SK-N-DZ (cell line): Measurements from ENCODE around the gene PLEKHH2.

ENCODE experiments used
- DNase-seq: peaks from one replicate; pipeline ENCODE4 v3.0.0-alpha.2; 2015; ENCODE audit warnings: low spot score

PLEKHH2 gene

GRCh38 chr2:43758739-43759138 is 121.7 kb downstream of the PLEKHH2 start:
- no peak for DNase-seq

GRCh38 chr2:43759195-43759594 is 122.1 kb downstream of the PLEKHH2 start:
- DNase-seq: no peak

DNA sequence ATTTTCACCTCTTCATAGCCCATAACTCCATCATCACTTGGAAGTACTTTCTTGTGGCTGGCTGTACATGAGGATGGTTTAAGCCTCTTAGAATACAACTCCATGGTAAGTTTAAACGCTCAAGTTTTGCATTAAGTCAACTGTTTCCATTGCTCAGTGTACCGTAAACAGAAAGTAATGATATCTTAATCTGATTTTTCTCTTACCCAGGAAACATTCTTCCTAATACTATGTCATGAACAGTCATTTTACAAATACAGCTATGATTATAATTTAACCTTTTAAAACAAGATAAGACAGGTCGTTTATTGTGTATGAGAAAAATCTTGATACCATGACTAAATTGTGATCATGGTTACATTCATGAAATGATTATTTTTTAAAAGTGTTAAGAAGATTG is 125.2 kb downstream of the PLEKHH2 start:
- DNase-seq: no peak

- no peak for DNase-seq
These were observed 126.0 kb downstream of the PLEKHH2 start for GRCh38 chr2:43763091-43763490.

- DNase-seq: no peak
These were observed 127.1 kb downstream of the PLEKHH2 start for GRCh38 chr2:43764086-43764705.

DNA sequence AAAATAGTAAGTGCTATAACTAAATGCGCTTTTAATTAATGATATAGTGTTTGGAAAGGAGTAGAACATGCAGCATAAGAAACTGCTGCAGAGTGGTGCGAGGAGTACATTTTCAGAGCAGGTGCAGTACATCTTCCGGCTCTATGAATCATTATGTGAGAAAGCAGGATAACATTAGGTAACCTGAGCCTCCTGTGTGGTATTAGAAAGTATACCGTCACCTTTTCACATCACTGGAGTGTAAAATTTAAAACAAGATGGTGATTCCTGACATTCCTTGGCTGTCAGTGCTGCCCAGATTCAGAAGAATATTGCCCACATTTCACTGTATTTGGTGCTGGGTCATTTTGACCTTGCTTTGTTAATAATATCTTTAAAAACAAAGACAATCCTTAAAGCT is 128.9 kb downstream of the PLEKHH2 start:
- no peak for DNase-seq

GRCh38 chr2:43773876-43774613 is 137.0 kb downstream of the PLEKHH2 start, which contains the start of gene DYNC2LI1:
Gene DYNC2LI1, plus strand, starts transcription at chr2:43774039. Its CDS starts 100 bp downstream, at chr2:43774139.
- peak; percentile 84 for DNase-seq

GRCh38 chr2:43774617-43775016 is 137.6 kb downstream of the PLEKHH2 start:
- DNase-seq: no peak

DNA sequence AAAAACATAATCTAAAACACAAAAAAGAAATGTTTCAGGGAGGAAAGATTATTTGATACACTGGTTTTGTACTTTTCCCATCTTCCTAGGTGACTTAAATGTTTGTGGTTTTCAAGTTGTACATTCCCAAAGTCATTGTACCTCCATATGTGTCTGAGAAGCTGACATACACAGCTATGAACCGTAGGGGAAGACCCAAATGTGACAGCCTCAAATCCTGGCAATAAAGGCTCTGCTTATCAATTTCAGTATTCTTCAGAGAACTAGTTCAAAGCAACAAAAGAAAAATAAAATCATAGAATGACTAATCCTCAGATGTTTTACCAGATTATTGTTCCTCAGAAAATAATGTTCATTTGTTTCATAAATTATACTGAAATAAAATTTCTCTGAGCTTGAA is 139.3 kb downstream of the PLEKHH2 start:
- no peak for DNase-seq

DNA sequence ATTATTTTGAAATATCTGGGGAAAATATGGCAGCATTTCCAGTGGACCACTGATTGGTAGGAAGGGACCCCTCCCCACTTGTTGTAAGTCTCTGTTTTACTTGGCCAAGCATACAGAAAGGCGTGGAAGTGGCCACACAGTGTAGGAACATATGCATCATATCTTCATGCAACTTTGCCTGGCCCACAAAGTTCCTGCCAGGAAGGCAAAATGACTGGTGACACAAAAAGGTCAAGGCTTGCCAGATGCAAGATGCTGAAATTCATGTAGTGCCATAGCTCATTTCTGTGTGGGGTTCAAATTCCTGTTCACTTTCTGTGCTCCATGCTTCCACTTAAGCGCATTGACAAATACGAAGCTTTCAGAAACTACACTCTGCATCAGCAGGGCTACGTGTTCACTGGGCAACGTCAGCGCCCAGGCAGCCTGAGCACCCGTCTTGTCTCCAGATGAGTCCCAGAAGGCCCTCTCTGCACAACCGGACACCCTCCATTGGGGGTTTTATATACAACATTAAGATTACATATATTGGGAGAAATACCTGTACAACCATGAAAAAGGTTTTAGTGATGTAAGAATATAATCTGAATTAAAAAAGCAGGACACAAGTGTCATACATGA is 140.4 kb downstream of the PLEKHH2 start:
- DNase-seq: no peak

DNA sequence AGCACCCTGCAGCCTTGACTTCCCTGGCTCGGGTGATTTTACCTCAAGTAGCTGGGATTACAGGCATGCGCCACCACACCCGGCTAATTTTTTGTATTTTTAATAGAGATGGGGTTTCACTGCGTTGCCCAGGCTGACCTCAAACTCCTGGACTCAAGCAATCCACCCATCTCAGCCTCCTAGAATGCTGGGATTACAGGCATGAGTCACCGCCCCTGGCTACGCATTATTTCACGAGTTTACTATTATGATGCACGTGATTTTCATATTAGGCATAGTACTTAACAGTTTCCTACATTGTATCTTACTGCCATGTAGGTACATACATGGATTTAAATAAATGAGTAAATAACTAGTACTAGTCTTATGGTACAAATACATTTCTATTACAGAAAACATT is 141.2 kb downstream of the PLEKHH2 start:
- DNase-seq: no peak

GRCh38 chr2:43787895-43788294 is 150.8 kb downstream of the PLEKHH2 start:
- DNase-seq: no peak

GRCh38 chr2:43788646-43789045 is 151.6 kb downstream of the PLEKHH2 start:
- DNase-seq: no peak

GRCh38 chr2:43790147-43790546 is 153.1 kb downstream of the PLEKHH2 start:
- no peak for DNase-seq

DNA sequence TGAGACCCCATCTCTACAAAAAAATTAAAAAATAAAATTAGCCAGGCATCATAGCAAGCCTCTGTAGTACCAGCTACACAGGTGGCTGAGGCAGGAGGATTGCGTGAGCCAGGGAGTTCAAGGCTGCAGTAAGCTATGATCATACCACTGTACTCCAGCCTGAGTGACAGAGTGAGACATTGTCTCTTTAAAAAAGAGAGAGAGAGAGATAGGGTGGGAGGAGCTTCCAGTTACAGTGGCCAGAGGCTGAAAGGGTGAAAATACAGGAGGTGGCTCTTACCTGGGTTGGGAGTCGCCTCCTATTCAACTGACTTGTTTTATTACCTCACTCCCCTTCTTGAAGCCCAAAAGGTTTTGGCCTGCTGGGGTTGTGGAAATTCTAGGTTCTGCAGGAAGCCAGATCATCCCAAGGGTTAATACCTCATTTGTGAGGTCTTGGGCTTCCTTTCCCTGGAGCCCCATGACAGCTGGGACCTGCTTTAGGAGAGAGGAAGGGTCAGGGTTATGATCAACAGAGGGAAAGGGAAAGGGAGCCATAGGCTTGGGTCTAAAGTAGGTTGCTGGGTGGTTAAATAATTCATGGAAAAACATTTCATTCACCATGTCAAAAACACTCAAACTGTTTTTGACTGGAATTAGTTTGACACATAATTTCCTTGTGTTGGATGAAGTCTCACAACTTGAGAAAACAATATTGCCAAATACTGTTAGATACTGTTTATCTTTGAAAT is 154.1 kb downstream of the PLEKHH2 start:
- DNase-seq: no peak

DNA sequence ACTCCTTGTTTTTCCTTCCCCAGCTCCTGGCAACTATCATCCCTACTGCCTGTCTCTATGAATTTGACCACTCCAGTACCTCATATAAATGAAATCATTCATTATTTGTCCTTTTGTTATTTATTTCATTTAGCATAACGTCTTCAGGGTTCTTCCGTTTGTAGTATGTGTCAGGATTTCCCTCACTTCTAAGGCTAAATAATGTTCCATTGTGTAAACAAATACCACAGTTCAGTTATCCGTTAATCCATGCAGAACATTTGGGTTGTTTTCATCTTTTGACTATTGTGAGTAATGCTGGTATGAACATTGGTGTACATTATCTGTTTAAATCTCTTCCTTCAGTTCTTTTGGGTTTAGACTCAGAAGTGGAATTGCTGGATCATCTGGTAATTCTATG is 155.6 kb downstream of the PLEKHH2 start:
- DNase-seq: no peak

- no peak for DNase-seq
These were observed 157.9 kb downstream of the PLEKHH2 start for GRCh38 chr2:43794956-43795355.

DNA sequence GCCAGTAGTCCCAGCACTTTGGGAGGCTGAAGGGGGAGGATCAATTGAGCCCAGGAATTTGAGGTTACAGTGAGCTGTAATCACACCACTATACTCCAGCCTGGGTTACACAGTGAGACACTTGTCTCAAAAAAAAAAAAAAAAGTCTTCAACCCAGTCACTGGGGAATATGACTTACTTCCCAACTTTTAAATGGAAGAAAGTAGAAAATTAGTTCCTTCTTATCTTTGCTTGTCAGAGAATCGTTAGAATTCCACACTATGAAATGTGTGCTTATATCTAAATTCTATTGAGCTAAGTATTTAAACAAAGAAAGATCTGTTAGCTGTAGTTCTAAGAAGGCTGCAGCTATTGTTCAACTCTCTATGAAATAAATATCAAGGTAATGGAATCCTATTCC is 159.1 kb downstream of the PLEKHH2 start:
- no peak for DNase-seq

DNA sequence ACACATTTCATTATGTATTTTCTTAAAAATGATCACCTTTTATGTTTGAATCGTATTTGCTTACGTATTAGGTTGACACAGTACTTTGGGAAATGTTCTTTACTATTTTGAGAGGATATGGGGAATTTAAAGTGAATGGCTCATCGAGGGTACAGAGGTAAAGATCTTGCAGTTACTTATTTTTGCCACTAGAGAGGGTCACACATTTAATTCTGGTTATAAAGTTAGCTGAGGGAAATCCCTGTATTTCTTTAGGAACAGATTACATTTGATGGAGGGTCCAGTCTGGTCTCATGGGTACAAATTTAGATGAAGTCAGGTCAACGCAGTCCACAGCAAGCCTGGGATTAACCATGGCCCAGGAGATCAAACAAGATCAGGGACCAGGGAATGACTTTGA is 161.2 kb downstream of the PLEKHH2 start:
- DNase-seq: no peak

GRCh38 chr2:43800894-43801293 is 163.8 kb downstream of the PLEKHH2 start:
- DNase-seq: no peak

DNA sequence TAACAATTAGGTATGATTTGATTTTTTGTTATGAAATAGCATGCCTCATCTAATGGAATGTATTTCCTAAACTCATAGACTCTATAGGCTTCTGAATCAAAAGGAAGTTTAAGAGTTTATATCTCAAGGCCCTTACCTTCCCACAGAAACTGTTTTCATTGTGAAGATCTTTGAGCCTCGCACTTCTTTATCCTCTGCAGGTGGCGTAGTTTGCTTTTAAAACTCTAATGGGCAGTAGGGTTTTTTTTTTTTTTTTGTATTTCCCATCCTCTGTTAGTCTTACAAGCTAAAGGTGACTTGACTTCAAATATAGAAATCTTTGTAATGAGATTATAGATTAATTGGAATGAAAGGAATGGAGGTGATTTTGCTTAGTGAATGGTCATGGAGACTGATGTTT is 165.1 kb downstream of the PLEKHH2 start:
- no peak for DNase-seq

GRCh38 chr2:43803113-43803512 is 166.1 kb downstream of the PLEKHH2 start:
- DNase-seq: no peak
